Measurements from ENCODE around the gene RTP1. TPM values are rescaled to one million over a fixed set of nuclear protein-coding genes. Genes with fewer than 3 reads are reported as not detected.
"Not testable (repeated sequence)": the region's sequence is repeated elsewhere in the genome, so short reads cannot be mapped to it uniquely, and the experiment has no call there.

The RTP1 gene
- total RNA-seq, 1 donor from 2014 or later = not detected

GRCh38 chr3:187165144-187165543 lies 32.1 kb upstream of the RTP1 start:
- Histone ChIP-seq H3K36me3 (no peaks in the 10 kb centered on the region), H3K4me3 (no peak overlapping the region), H3K27me3 (no peaks in the 10 kb centered on the region), H3K27ac (no peak overlapping the region), H3K9me3 (no peaks in the 10 kb centered on the region), H3K4me1 (peaks cover 2 to 5% of the 10 kb centered on the region in 2 donors)
- peak; percentile 58 to 70 (median 68) for TF ChIP-seq CTCF (IDR thresholded peaks at IDR 0.05)
- DNase-seq (ENCODE audit: low spot score in 2 of 2) = no peak
- intact Hi-C loops (cut with DNase I) = loop anchor here (1.0 to 2.0 kb wide), 4 partner anchors 26 to 316 kb away; partner anchors contain the start of genes RPL39L and ST6GAL1

DNA sequence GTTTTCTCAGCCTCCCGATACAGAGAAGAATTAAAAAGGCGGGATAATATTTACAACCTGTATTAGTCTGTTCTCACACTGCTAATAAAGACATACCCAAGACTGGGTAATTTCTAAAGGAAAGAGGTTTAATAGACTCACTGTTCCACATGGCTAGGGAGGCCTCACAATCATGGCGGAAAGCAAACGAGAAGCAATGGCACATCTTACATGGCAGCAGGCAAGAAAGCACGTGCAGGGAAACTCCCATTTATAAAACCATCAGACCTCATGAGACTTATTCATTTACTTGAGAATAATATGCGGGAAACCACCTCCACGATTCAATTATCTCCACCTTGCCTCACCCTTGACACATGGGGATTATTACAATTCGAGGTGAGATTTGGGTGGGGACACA lies 30.5 kb upstream of the RTP1 start:
- H3K4me1 ChIP-seq = peaks cover 2 to 5% of the 10 kb centered on the region in 2 donors
- H3K27me3 ChIP-seq = no peaks in the 10 kb centered on the region
- no peak overlapping the region for H3K27ac ChIP-seq
- H3K4me3 ChIP-seq = no peak overlapping the region
- no peaks in the 10 kb centered on the region for H3K9me3 ChIP-seq
- TF ChIP-seq CTCF (IDR thresholded peaks at IDR 0.05) = no peak
- DNase-seq (ENCODE audit: low spot score in 2 of 2) = no peak
- intact Hi-C loops (cut with DNase I) = no loop called here
- no peaks in the 10 kb centered on the region for H3K36me3 ChIP-seq

DNA sequence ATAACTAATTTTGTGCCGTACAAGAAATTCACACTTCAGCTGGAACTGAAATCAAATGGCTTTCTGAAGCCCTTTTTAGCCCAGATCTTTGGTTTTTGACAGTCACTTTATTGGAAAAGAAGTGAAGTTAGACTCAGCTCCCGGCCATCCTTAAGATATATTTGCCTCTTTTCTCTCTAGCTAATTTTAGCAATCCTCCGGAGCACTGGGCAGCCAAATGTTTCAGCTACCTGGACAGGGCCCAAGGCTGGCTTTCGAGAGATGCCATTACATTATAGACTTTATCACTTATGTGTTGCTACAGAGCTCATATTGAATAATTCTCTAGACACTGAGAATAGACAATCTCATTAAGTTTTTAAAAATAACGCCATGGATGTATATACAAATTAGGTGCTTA lies 29.5 kb upstream of the RTP1 start:
- no peaks in the 10 kb centered on the region for H3K36me3 ChIP-seq
- DNase-seq (ENCODE audit: low spot score in 2 of 2) = no peak
- H3K4me1 ChIP-seq = peaks cover 4 to 5% of the 10 kb centered on the region in 2 donors
- intact Hi-C loops (cut with DNase I) = no loop called here
- no peak for TF ChIP-seq CTCF (IDR thresholded peaks at IDR 0.05)
- H3K27me3 ChIP-seq = no peaks in the 10 kb centered on the region
- H3K4me3 ChIP-seq = no peak overlapping the region
- H3K27ac ChIP-seq = peak overlapping the region; percentile 42 to 68
- no peaks in the 10 kb centered on the region for H3K9me3 ChIP-seq

DNA sequence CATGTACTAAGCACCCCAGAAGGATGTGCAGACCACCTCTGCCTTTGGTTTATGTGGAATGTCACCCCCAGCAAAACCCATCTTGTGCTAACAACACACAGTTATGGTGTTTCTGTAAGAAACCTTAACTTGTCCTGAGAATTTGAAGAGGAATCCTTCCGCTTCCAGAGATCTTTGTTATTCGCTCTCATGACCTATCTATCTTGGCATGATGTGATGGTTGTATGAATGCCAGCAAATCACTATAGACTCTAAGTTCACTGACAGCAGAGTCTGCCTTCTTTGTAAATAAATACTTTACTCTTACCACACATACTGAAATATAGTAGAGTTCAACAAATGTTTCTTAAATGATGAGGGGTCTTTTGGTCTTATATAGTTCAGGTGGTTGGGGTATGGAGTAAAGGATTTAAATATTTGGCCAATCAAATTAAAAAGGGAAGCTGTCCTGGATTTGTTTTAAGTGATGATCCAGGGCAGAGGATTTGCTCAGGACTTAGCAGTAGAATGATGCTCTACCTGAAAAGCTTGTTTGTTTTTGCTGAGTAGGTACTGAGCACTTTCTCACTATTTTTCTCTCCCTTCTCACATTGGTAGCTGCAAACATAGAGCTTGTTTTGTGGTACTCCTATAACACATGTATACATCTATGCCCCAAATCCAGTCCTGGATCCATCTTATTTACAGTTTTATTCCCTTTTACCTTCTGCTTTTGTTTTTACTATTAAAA lies 27.9 kb upstream of the RTP1 start:
- H3K9me3 ChIP-seq = no peaks in the 10 kb centered on the region
- H3K27me3 ChIP-seq = no peaks in the 10 kb centered on the region
- H3K27ac ChIP-seq = no peak overlapping the region
- peaks cover 5 to 19% of the 10 kb centered on the region in 2 donors for H3K4me1 ChIP-seq
- no peak for TF ChIP-seq CTCF (IDR thresholded peaks at IDR 0.05)
- H3K36me3 ChIP-seq = no peaks in the 10 kb centered on the region
- no peak overlapping the region for H3K4me3 ChIP-seq
- DNase-seq (ENCODE audit: low spot score in 2 of 2) = no peak
- intact Hi-C loops (cut with DNase I) = no loop called here

GRCh38 chr3:187170911-187171310 lies 26.4 kb upstream of the RTP1 start:
- intact Hi-C loops (cut with DNase I) = loop anchor here (5.0 kb wide), 1 partner anchor 41 kb away; no protein-coding TSS in a partner anchor
- H3K27ac ChIP-seq; H3K9me3 ChIP-seq; H3K4me3 ChIP-seq; H3K36me3 ChIP-seq; H3K27me3 ChIP-seq; DNase-seq (ENCODE audit: low spot score in 2 of 2): not testable (repeated sequence)
- peaks cover 5 to 19% of the 10 kb centered on the region in 2 donors for H3K4me1 ChIP-seq

DNA sequence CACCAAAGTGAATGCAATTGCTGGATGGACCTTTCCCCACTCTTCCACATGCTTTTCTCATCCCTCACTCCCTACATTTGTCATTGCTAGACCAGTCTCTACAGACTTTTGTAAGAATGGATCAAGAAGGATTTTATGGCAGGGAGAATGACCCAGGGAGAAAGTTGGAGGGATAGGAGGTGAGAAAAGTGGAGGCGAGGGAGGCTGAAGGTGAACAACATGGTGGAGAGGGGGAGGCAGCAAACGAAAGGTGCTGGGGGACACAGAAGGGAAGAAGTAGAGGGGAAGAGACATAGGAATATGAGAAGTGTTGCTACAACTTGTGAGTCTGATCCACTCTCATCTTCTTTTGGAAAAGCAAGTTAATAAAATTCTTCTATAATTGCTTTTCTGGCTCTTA lies 24.4 kb upstream of the RTP1 start:
- TF ChIP-seq CTCF (IDR thresholded peaks at IDR 0.05) = no peak
- Histone ChIP-seq H3K27ac (peak overlapping the region in 1 of 2 donors; percentile 62), H3K4me1 (peaks cover 0 to 17% of the 10 kb centered on the region in 2 donors), H3K27me3 (no peaks in the 10 kb centered on the region), H3K9me3 (no peaks in the 10 kb centered on the region), H3K4me3 (no peak overlapping the region), H3K36me3 (no peaks in the 10 kb centered on the region)
- DNase-seq (ENCODE audit: low spot score in 2 of 2) = no peak
- intact Hi-C loops (cut with DNase I) = loop anchor here (5.0 kb wide), 1 partner anchor 39 kb away; no protein-coding TSS in a partner anchor
